DMS153 treated with DMSO at 0.1 percent for 48 hours (cell line): Measurements from ENCODE around the gene CNTLN.

Experiments
- DNase-seq: peaks from one replicate; lab custom pipeline; 2025; ENCODE audit not compliant: unreplicated experiment; lab: John Stamatoyannopoulos, UW

The CNTLN gene, protein sequence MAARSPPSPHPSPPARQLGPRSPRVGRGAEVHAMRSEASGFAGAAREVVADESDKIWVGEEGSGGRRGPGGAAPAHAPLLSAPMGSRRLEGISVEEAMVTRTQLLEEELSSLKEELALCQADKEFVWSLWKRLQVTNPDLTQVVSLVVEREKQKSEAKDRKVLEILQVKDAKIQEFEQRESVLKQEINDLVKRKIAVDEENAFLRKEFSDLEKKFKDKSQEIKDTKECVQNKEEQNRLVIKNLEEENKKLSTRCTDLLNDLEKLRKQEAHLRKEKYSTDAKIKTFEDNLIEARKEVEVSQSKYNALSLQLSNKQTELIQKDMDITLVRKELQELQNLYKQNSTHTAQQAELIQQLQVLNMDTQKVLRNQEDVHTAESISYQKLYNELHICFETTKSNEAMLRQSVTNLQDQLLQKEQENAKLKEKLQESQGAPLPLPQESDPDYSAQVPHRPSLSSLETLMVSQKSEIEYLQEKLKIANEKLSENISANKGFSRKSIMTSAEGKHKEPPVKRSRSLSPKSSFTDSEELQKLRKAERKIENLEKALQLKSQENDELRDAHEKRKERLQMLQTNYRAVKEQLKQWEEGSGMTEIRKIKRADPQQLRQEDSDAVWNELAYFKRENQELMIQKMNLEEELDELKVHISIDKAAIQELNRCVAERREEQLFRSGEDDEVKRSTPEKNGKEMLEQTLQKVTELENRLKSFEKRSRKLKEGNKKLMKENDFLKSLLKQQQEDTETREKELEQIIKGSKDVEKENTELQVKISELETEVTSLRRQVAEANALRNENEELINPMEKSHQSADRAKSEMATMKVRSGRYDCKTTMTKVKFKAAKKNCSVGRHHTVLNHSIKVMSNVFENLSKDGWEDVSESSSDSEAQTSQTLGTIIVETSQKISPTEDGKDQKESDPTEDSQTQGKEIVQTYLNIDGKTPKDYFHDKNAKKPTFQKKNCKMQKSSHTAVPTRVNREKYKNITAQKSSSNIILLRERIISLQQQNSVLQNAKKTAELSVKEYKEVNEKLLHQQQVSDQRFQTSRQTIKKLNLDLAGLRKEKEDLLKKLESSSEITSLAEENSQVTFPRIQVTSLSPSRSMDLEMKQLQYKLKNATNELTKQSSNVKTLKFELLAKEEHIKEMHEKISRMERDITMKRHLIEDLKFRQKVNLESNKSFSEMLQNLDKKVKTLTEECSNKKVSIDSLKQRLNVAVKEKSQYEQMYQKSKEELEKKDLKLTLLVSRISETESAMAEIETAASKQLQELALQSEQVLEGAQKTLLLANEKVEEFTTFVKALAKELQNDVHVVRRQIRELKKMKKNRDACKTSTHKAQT (N-terminal part only)

DNA sequence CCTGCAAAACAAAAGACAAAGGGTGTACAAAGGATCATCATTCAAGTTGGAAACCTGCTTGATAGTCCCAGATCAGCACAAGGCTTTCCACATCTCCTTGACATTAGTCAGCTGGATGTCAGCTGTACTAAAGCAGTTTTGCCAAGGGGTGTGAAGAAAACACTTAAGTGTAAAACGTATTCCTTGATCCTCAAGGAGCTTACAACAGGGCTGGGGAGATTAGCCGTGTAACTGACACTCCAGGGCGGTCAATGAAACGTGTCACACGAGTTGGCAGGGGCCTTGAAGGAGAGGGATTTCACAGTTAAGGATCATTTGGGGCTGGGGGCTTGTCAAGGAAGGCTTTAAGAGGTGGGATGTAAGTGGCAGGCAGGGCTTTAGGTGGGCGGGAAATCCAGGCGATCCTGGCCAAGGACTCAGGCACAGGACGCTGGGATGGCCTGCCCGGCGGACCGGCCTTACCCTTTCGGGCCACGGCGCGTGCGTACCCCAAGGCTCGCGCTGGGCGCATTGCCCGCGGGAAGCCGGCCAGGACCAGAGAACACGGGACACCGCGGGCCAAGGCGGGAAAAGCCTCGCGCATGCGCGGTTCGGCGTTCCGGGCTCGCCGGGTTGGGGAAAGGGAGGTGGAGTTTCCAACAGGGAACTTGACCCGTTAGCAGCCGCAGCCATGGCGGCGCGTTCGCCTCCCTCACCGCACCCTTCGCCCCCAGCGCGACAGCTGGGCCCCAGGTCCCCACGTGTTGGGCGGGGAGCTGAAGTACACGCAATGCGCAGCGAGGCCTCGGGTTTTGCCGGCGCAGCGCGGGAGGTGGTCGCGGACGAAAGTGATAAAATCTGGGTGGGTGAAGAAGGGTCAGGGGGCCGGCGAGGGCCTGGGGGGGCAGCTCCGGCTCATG, at the start of gene CNTLN:
CNTLN (plus strand) TSS at position 645 of the 899 bp plus-strand sequence; CDS start at position 671, 26 bp downstream.
- peak; percentile 85 for DNase-seq

GRCh38 chr9:17088566-17088965, 46.3 kb upstream of the CNTLN start:
- no peak for DNase-seq

- no peak for DNase-seq
These were observed 44.8 kb upstream of the CNTLN start for GRCh38 chr9:17090041-17090440.

GRCh38 chr9:17116400-17116837, 18.4 kb upstream of the CNTLN start:
- peak; percentile 50 for DNase-seq

- DNase-seq, result no peak
These were observed 17.5 kb upstream of the CNTLN start for GRCh38 chr9:17117372-17117771.

DNA sequence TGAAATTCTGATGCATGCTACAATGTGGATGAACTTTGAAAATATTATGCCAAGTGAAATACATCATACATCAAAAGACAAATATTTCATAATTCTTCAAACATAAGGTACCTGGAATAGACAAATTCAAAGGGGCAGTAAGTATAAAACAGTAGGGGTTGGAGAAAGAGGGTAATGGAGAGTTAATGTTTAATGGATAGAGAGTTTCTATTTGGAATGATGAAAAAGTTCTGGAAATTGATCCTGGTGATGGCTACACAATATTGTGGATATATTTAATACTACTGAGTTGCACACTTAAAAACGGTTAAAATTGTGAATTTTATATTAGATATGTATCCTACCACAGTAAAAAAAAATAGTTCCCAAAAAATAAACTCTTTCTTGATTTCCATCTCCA, 14.6 kb upstream of the CNTLN start:
- no peak for DNase-seq

- no peak for DNase-seq
These were observed 13.6 kb upstream of the CNTLN start for GRCh38 chr9:17121264-17121663.

- DNase-seq, result no peak
These were observed 4.5 kb upstream of the CNTLN start for GRCh38 chr9:17130291-17130690.

DNA sequence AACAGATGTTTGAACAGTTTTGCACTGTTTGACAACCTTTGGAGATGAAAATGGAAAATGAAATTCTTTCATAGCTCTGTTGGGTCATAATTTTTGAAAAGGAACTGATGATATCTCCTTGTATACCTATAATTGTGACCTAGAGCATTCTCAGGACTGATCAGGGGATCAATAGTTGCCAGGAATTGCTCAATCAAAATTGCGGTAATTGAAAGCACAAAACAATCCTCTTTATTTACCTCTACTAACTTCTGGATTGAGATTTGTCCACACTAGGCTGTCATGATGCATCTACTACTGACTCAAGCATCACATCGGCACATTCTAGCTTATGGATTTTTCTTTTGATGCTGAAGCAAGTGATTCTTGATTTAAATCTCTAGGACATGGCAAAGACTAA, 4.1 kb upstream of the CNTLN start:
- no peak for DNase-seq

DNA sequence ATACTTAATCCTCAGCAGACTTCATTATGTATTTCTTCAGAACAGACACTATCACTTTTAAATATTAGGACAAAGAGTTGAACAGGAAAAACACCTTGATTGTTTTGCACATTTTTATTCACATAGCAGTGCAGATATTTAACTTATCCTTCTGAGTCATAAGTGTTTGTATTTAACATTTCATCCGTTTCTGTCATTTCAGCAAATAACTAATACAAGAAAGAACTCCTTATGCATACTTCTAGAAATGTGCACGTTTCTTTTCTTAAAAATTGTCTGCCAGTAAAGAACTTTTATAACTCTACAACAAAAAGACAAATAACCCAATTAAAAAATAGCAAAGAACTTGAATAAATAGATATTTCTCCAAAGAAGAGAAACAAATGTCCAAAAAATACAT, 3.3 kb upstream of the CNTLN start:
- DNase-seq, result no peak

GRCh38 chr9:17135295-17136160, 688 bp downstream of the CNTLN start:
- DNase-seq, result no peak

GRCh38 chr9:17137566-17137965, 2.7 kb downstream of the CNTLN start:
- no peak for DNase-seq

GRCh38 chr9:17138503-17138902, 3.7 kb downstream of the CNTLN start:
- no peak for DNase-seq

DNA sequence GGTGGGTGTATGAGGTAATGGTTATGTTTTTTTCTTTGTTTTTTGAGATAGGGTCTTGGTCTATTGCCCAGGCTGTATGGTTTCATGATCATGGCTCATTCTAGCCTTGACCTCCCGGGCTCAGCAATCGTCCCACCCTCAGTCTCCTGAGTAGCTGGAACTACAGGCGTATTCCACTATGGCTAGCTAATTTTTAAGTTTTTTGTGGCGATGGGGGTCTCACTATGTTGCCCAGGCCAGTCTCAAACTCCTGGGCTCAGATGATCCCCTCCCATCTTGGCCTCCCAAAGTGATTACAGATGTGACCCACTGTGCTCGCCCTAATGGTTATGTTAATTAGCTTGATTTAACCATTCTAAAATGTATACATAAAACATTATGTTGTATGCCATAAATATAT, 5.6 kb downstream of the CNTLN start:
- no peak for DNase-seq

- DNase-seq, result no peak
These were observed 13.5 kb downstream of the CNTLN start for GRCh38 chr9:17148324-17148723.

DNA sequence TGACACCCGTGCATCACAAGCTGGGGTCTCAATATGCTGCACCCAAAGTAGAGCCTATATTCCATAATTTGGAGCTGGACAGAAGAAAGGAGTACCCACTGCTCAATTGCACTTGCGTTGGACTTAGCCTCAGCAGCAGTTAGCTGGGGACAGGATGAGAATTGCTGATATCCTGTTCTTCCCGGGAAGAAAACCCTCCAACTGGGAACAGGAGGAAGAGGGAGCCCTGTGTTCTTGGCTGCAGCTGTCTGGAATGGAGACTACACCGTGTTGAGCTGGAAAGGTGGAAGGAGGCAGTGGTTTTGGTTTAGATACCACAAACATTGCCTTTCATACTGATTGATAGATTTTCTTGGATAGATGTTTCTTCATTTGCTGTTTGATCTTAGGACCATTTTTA, 24.6 kb downstream of the CNTLN start:
- no peak for DNase-seq

- no peak for DNase-seq
These were observed 25.5 kb downstream of the CNTLN start for GRCh38 chr9:17160327-17160726.

DNA sequence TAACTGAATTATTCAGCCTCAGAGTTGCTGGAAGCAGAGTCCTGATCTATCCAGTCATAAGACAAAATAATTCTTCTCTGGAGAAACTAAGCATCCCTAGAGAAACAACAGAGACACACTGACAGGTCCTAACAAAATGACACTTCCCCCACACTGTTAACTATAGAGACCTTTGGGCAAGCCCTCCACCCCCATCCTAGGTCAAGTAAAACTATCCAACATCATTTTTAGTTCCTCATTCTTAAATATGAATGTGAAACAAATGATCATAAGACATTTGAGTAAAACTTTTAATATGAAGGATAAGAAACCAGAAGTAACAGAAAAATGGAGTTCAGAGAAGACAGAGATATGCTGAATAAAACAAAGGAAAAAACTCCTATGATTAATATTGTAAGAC, 30.9 kb downstream of the CNTLN start:
- DNase-seq, result no peak

DNA sequence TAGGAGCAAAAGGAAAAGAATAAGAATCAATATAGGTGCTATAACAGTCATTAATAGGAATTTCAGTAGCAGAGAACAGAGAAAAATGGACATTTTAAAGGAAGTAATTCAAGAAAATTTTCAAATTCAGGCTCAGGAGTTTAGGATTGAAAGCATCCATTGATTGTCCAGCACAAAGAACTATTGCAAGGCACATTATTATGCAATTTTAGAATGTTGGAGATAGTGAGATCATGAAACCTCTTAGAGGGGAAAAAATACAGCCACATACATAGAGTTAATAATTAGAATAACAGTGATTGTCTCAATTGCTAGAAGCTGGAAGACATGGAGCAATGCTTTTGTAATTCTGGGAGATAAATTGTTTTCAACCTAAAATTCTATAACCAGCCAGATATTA, 31.5 kb downstream of the CNTLN start:
- DNase-seq, result no peak
